HUES48 (cell line): ENCODE measurements around the gene BTG2.
A peak's percentile ranks its signal among the peaks of the same experiment; 100 is the strongest.
"Not testable (repeated sequence)": the region's sequence is repeated elsewhere in the genome, so short reads cannot be mapped to it uniquely, and the experiment has no call there.

Experiments
- H3K27ac ChIP-seq: one replicate; pipeline ENCODE4 v1.7.0; 2013; ENCODE audit warnings: low read depth, low read length, inconsistent platforms
- H3K27me3 ChIP-seq: 2 replicates; pipeline ENCODE4 v1.6.1; 2013; ENCODE audit warnings: mild to moderate bottlenecking, low read length; ENCODE audit not compliant: control insufficient read depth, insufficient read depth
- H3K36me3 ChIP-seq: 2 replicates; pipeline ENCODE4 v1.6.1; 2013; ENCODE audit warnings: low read length; ENCODE audit not compliant: control insufficient read depth, insufficient read depth
- H3K4me1 ChIP-seq: 2 replicates; pipeline ENCODE4 v1.6.1; 2013; ENCODE audit warnings: mild to moderate bottlenecking, low read length; ENCODE audit not compliant: control insufficient read depth, insufficient read depth
- H3K4me3 ChIP-seq: 2 replicates; pipeline ENCODE4 v1.5.1; 2013; ENCODE audit warnings: mild to moderate bottlenecking, low read depth, low read length
- H3K9ac ChIP-seq: 2 replicates; pipeline ENCODE4 v1.6.1; 2013; ENCODE audit warnings: mild to moderate bottlenecking, low read depth, low read length, moderate library complexity
- H3K9me3 ChIP-seq: 2 replicates; pipeline ENCODE4 v1.6.1; 2013; ENCODE audit warnings: low read length; ENCODE audit not compliant: control insufficient read depth, insufficient read depth

Gene BTG2

GRCh38 chr1:203296460-203297073, 8.8 kb upstream of the BTG2 start:
- Histone ChIP-seq H3K27me3 (peaks cover 25% of the 10 kb centered on the region), H3K4me3 (no peak overlapping the region)

GRCh38 chr1:203299169-203299568, 6.2 kb upstream of the BTG2 start:
- H3K36me3 ChIP-seq, result no peaks in the 10 kb centered on the region
- H3K9ac ChIP-seq, result no peak overlapping the region

More at GRCh38 chr1:203296460-203297073, 8.8 kb upstream of the BTG2 start:
- Histone ChIP-seq H3K9me3 (no peaks in the 10 kb centered on the region), H3K27ac (no peak overlapping the region), H3K4me1 (no peaks in the 10 kb centered on the region), H3K9ac (no peak overlapping the region), H3K36me3 (no peaks in the 10 kb centered on the region)

DNA sequence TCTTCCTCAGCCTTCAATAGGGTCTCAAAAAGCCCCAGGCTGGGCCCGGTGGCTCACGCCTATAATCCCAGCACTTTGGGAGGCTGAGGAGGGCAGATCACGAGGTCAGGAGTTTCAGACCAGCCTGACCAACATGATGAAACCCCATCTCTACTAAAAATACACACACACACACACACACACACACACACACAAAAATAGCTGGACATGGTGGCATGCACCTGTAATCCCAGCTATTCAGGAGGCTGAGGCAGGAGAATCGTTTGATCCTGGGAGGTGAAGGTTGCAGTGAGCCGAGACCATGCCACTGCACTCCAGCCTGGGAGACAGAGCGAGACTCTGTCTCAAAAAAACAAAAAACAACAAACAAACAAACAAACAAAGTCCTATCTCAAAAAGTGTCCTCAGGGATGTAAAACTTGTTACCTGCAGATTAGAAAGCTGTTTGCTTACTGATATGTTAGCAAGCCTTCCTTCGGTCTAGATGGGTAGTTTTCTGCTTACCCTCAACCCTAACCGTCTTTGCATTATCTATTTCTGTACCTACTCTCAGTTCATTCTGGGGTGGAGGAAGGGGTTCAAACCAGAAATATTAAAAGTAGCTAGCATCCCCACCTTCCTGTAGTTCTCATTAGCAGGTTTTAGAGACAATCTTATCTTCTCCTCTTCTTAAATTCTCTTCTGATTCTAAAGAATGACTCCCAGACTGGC, 5.4 kb upstream of the BTG2 start:
- H3K4me1 ChIP-seq, H3K4me3 ChIP-seq, H3K9ac ChIP-seq, H3K36me3 ChIP-seq, H3K9me3 ChIP-seq, H3K27ac ChIP-seq: not testable (repeated sequence)
- H3K27me3 ChIP-seq, result peaks cover 45% of the 10 kb centered on the region

More at GRCh38 chr1:203299169-203299568, 6.2 kb upstream of the BTG2 start:
- Histone ChIP-seq H3K4me1 (no peaks in the 10 kb centered on the region), H3K27ac (no peak overlapping the region), H3K27me3 (peaks cover 38% of the 10 kb centered on the region), H3K4me3 (no peak overlapping the region), H3K9me3 (no peaks in the 10 kb centered on the region)

DNA sequence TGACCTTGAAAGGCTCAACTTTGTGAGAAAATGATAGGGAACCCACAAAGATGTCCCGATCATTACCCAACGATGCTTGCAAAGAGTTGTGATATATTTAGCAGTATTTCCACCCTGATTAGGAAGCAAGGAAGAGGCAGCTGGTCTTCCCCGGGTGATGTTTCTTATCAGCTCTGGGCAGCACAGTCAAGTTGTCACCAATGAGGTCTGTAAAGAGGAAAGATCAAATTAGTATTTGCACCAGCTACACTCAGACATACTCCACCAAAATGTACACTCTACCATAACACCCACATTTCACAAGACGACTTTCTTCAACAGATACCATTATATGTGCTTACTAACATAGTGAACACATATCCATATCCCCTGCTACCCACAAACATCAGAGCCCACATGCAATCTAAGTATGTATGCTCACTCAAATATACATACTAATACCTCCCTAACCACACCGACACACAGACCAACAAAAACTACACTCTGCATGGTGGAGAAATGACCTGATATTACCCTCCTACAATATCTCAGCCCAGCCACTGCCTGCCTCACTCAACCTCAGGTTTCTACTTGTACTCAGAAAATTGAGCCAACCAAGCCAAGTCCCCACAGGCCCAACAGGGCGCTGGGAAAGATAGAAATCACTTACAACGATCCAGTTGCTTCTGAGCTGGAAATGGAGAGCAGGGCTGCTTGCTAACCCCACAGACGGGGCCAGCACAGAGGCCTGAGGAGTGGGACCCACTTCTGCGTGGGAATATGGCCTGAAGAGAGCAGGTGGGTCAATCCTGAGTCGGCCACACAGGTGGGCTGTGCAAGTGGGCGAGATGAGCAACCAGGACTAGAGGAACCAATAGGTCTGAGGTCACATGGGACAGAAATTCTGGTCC, 4.6 kb upstream of the BTG2 start:
- H3K36me3 ChIP-seq, result no peaks in the 10 kb centered on the region
- peaks cover 4% of the 10 kb centered on the region; the same call in 1 of the 2 replicates for H3K4me1 ChIP-seq
- H3K27me3 ChIP-seq, result peaks cover 50% of the 10 kb centered on the region
- H3K9me3 ChIP-seq, result no peaks in the 10 kb centered on the region
- H3K9ac ChIP-seq, result no peak overlapping the region
- H3K27ac ChIP-seq, result no peak overlapping the region
- no peak overlapping the region for H3K4me3 ChIP-seq

- Histone ChIP-seq H3K4me3 (no peak overlapping the region), H3K4me1 (peaks cover 10% of the 10 kb centered on the region; the same call in 1 of the 2 replicates), H3K36me3 (no peaks in the 10 kb centered on the region), H3K9me3 (no peaks in the 10 kb centered on the region), H3K27ac (no peak overlapping the region), H3K9ac (no peak overlapping the region), H3K27me3 (peaks cover 57% of the 10 kb centered on the region)
Measured at GRCh38 chr1:203301331-203301668, 4.0 kb upstream of the BTG2 start.

DNA sequence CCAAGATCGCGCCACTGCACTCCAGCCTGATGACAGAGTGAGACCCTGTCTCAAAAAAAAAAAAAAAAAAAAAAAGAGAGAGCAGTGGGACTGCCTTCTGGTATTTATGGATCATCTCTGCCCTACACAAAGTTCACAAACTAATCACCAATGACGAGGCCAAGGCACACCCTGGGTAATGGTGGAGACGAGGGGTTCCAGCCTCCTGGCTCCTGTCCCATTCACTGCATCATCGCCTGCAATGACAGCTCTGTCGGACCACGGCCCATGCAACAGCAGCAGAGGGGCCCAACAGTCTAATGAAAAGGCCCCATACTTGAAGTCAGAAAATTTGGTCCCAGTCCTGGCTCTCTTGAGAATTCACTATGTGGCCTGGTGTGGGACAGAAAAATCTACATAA, 2.9 kb upstream of the BTG2 start:
- Histone ChIP-seq H3K4me1 (peaks cover 21% of the 10 kb centered on the region), H3K9me3 (no peaks in the 10 kb centered on the region), H3K4me3 (no peak overlapping the region), H3K27ac (no peak overlapping the region), H3K9ac (no peak overlapping the region), H3K27me3 (peaks cover 68% of the 10 kb centered on the region), H3K36me3 (no peaks in the 10 kb centered on the region)

- H3K27ac ChIP-seq, result no peak overlapping the region
- H3K4me3 ChIP-seq, result no peak overlapping the region
- H3K9me3 ChIP-seq, result no peaks in the 10 kb centered on the region
- no peak overlapping the region for H3K9ac ChIP-seq
- H3K36me3 ChIP-seq, result no peaks in the 10 kb centered on the region
- H3K4me1 ChIP-seq, result peaks cover 23% of the 10 kb centered on the region
- H3K27me3 ChIP-seq, result peaks cover 72% of the 10 kb centered on the region
Measured at GRCh38 chr1:203302894-203303293, 2.4 kb upstream of the BTG2 start.

DNA sequence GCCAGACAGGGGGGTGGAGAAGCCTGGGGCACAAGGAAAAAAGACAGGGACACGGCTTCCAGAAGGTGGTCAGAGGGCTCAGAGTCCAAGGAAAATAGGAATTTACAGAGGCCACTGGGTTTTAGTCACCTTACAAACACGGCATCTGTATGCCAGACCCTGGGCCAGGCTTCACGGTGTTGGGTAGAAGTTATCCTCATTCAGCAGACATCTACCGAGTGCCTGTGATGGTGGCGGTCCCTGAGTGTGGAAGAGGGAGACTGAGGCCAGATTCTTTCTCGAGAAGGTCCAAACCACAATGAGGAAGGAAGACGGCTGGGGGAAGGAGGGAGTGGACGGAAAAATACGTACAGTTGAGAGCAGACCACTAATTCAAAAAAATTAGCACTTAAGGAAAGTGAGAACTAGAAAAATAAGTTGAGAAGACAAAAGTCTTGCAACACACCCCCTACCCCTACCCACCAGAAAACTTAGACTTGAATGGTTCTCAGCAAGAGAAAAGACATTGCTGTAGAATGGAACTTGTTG, 864 bp upstream of the BTG2 start:
- Histone ChIP-seq H3K4me1 (peaks cover 36% of the 10 kb centered on the region), H3K4me3 (peak overlapping the region; percentile 67), H3K27ac (peak overlapping the region; percentile 62), H3K27me3 (peaks cover 85% of the 10 kb centered on the region), H3K9ac (peak overlapping the region; percentile 59; the same call in 1 of the 2 replicates), H3K9me3 (no peaks in the 10 kb centered on the region), H3K36me3 (no peaks in the 10 kb centered on the region)

DNA sequence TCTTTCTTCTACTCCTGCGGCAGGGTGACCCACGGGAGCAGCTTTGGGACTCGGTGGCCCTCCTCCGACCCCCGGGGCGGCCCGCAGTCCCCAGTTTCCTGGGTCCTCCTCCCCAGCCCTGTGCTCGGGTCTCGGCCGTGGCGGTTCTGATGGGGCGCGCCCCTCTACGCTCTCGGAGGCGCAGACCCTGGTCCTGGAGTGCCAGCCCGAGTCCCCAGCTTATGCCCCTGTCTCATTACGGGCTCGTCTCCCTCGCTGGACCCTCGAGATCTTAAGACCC, 430 bp downstream of the BTG2 start:
- H3K9ac ChIP-seq, result peak overlapping the region; percentile 71
- peak overlapping the region; percentile 46 for H3K27ac ChIP-seq
- no peaks in the 10 kb centered on the region for H3K9me3 ChIP-seq
- no peaks in the 10 kb centered on the region for H3K36me3 ChIP-seq
- peaks cover 36% of the 10 kb centered on the region for H3K4me1 ChIP-seq
- peaks cover 89% of the 10 kb centered on the region for H3K27me3 ChIP-seq
- H3K4me3 ChIP-seq, result peak overlapping the region; percentile 87

DNA sequence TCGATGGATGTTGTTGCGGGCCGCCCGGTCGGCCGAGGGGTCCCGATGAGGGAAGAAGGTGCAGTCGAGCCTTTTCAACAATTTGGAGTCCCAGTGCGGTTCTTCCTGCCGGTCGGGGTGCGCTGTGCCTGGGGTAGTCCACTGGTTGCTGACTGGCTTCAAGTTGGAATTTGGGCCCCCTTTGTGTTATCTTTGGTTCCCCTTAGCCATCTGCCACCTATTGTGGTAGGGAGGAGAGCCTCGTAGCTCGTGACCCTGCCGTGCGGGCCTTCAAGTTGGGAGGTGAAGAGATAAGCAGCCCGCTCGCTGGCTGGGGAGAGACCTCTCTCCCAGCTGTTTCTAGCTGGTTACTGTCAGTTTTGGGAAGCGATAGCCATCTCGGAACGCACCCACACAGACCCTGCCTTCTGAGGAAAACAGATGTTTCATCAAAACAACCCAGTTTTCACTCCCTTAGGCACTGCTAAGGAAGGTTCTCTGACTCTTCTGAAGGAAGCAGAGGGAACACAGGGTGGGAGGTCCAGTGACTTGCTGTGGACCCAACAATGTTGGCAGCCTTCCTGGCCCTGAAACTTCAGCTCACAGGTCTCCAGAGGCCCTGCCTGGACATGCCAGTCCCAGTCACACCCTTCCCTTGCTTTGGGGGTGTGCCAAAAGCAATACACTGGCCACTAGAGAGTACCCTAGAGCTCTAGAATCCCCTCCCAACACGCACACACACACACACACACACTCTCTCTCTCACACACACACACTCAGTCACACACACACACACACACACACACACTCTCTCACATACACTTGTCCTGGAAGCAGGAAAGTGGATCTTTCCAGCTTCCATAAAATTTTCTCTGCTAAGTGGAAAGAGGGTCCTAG, 1.0 kb downstream of the BTG2 start:
- peak overlapping the region; percentile 87 for H3K4me3 ChIP-seq
- peaks cover 89% of the 10 kb centered on the region for H3K27me3 ChIP-seq
- peak overlapping the region; percentile 71 for H3K9ac ChIP-seq
- H3K4me1 ChIP-seq, result peaks cover 36% of the 10 kb centered on the region
- H3K36me3 ChIP-seq, result no peaks in the 10 kb centered on the region
- H3K27ac ChIP-seq, result peak overlapping the region; percentile 14
- H3K9me3 ChIP-seq, result no peaks in the 10 kb centered on the region
